HG02623 (cell line): ENCODE data around the gene KRT3.

Experiments
- ATAC-seq: cut with Tn5 transposase; IDR thresholded peaks from one replicate; pipeline ENCODE4 v1.9.1; 2021; ENCODE audit warnings: moderate library complexity; ENCODE audit not compliant: unreplicated experiment

Gene KRT3

DNA sequence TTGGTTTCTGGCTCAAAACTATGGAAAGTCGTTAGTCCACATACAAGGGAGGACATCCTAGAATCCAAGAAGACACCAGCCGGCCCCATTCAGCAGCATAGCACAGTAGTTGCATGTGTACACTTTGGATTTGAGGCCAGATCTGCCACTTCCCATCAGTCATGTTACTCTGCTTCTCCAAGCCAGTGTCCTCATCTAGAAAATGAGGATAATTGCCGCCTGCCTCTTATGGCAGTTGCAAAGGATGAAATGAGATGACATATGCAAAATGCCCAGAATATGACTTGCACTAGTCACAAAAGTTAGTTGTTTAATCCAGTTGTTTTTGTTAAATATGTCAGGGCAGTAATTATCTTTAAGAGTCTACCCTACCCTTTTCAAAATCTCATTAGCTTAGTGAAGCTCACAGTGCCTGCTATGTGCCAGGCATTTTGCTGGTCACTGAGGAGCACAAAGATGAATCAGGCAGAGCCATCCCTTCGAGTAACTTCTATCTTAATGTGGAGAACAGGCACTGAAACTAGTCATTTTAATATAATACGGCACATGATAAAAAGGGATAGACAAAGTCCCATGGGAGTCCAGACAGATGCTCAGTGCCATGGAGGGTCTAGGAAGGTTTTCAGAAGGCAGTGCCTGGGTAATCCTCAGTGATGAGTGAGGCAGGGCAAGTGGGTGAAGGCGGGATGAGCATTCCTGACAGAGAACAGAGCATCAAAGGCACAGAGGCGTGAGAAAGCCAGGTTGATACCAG, 12.2 kb downstream of the KRT3 start:
- no peak for ATAC-seq

DNA sequence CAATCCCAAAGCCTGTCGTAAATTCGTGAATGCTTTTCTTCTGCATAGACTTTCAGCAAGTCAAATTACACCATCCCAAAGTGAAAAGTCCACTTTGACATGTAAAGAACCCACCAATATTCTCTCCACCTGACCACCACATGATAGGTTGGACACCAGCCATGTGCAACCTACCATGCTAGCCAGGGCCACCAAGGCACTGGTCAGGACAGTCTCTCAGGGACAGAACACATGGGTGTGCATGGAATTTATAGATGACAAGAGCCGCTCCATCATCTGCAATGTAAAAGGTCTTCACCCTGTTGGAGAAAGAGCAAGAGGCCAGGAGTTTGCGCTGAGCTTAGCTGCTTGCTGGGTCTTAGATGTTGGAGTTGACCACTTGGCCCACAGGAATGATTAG, 13.4 kb downstream of the KRT3 start:
- ATAC-seq: no peak

DNA sequence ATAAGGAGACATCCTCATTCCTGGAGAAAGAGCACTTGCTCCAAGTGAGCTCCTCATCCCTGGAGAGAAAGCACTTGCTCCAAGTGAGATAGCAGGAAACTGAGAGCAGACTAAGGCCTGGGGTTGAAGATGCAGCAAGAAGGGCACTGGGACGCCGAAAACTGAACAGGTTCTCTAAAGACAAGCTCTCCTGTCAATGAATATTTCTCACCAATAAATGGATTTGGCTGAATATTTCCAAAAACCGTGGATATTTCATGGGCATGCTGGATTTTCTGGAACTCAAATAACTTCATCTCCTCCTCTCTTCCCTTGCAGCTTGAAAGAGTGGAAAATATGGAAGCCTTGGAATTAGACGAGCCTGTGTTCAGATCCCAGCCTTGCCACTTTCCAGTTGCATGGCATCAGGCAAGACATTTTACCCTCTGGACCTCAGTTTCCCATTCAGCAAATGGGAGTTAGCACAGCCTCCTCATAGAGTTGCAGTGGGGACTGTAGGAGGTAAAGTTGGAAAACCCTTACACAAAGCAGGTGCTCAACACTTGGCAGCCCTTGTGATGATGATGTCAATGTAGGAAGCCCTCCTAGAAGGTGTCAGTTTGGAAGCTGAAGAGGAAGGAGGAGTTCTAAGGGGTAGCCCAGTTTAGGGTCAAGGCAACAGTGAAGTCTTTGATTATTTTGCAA, 14.4 kb downstream of the KRT3 start:
- ATAC-seq: no peak

DNA sequence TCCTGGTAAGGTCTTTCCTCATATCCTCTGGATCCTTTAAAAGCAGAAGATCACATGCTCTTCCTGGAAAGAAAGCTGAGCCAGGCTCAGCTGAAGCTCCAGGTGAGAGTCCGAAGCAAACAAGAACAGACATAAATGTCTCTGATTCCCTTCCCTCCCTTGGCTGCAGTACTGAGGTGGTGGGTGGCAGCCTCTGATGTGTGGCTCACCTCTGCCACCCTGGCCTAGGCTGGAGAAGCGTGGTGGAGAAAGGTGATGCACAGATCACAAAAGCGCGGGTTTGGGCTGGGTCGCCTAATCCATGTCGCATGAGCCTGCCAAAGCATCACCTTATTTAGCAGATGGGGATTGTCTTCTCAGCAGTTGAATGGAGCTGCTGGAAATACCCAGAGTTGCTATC, 16.0 kb downstream of the KRT3 start:
- ATAC-seq: no peak

DNA sequence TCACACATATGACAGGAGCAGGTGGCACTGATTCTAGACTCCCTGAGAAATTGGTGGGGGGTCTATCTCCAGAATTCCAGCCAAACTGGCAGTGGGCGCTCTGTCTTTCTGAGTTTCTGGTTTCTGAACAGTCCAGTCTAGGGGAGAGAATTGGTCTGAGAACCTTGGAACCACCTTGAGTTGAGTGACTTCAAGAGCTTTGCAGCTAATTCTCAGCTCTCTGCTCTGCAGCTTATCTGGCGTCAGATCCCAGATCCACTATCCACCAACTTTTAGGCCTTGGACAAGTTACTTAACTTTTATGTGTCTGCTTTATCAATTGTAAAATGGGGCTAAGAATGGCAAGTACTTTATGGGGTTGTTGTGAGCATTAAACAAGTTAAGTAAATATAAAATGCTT, 17.1 kb downstream of the KRT3 start:
- no peak for ATAC-seq

DNA sequence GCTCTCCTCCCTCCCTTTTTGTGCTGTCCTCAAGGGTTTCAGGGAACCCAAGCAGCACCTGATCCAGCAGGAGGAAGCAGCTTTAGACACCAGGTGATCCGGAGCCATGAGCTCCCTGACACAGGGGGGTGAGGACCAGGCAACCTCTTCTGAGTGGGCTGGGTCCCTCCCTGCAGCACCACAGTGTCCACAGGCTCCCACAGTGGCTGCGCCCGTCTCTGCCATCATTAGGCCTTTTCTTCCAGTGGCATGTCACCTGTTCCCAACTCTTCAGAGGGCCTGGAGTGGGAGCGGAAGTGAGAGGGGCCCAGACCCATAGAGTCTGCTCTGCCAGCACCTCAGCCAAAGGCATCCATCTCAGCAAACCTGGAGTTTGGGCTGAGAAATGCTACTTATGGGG, 18.4 kb downstream of the KRT3 start:
- ATAC-seq: no peak

DNA sequence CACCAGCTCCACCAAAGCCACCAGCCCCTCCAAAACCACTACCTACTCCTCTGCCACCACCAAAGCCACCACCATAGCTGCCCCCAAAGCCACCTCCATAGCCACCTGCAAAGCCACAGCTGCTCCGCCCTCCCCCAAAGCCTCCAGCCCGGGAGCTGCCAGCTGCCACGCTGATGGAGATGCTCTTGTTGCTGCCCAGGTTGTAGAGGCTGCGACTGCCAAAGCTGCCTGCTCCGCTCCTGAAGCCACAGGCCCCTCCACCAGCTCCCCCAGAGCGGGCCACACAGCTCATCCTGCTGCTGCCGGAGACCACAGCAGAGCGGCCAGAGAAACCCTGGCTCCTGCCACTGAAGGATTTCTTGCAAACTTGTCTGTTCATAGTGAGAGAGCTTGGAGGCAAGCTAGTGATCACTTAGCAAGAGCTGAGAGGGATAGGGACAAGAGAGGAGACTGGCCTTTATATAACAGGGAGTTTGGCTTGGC, 19.0 kb downstream of the KRT3 start, which contains the start of gene KRT76:
Gene KRT76, minus strand, starts transcription at position 433 of the 483 bp plus-strand sequence. Its CDS starts 54 bp downstream, at position 379.
- no peak for ATAC-seq

DNA sequence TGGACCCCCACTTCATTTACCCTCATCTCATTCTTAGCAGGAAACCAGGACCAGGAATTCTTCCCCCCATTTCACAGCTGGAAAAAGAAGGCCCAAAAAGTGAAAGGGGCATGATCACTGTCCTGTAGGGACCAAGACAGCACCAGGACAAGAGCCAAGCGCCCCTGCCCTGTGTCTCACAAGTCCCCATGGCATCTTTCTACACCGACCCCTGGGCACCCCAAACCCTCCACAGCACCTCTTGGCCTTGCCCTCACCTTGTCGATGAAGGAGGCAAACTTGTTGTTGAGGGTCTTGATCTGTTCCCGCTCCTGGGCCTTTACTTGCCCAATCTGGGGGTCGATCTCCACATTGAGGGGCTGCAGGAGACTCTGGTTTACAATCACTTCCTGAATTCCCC, 19.5 kb downstream of the KRT3 start:
- no peak for ATAC-seq

DNA sequence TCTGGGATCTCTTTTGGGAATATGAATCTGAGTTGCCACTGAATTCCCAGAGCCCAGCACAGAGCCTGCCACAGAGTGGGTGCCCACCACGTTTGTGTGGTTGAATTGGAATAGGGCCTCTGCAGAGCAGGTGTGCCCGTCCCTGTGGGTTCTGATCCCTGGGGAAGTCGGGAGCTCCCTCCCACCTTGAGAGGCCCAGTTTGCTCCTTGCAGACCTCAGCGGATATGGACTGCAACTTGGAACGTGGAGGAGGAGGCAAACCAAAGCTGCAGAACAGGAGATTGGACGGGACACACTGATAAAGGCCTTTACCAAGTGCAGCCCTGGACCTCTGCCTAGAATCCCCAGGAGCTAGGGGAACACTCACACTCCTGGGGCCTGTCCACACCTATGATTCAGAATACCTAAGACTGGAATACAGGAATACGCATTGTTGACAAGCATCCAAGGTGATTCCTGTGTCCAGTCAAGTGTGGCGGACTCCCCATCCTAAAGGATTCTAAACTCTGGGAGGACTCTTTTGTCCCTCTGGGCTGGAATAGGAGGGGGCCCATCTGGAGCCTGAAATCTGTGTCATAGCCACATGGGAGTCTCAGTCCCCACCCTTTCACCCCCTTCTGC, 21.2 kb downstream of the KRT3 start:
- no peak for ATAC-seq

DNA sequence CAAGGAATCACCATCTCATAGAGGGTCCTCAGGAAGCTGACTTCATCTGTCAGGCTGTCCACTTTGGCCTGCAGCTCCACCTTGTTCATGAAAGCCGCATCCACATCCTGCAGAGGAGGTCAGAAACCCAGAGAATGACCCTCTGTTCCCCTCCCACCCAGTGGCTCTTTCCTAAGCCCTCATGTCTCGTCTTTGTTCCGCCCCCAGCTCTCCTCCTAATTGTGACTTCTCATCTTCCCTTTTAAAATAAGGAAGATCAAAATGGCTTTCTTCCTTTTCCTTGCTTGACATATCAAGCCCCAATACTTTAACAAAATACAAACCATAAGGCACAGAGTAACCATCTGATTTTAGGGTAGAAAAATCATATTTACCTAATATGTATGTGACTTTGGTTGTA, 23.1 kb downstream of the KRT3 start:
- no peak for ATAC-seq

DNA sequence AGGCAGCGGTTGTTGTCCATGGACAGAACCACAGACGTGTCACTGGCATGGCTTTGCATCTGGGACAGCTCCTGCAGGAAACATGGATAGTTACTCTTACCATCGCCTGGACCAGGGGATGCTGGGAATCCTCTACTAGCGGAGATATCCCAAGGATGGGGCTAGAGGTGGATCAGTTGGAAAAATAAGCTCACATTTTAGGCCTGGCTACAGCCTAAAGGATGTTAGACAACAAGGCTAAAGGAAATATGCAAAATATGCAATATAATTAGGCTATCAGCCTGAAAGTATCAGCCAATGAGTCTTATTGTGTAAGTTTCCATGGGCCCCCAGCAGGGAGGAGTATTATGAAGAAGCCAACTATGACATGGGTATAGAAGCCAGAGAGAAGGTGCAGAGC, 23.7 kb downstream of the KRT3 start:
- ATAC-seq: no peak

DNA sequence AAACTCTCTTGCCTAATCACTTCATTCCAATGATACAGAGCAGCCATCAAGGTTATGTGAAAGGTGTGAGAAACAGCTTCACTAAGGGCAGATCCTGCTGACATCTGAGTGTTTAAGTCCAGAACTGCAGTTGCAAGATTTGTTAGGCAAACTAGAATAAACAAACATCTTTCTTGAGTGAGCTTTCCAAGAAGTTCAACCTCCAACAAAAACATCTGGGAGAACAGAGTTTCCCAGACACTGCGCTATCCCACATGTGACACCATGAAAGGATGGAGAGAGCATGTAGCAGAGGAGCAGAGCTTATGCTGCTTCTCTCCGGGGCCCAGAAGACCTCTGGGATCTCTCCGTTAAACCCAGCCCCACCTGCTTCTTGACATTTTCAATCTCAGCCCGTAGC, 24.4 kb downstream of the KRT3 start:
- ATAC-seq: no peak

DNA sequence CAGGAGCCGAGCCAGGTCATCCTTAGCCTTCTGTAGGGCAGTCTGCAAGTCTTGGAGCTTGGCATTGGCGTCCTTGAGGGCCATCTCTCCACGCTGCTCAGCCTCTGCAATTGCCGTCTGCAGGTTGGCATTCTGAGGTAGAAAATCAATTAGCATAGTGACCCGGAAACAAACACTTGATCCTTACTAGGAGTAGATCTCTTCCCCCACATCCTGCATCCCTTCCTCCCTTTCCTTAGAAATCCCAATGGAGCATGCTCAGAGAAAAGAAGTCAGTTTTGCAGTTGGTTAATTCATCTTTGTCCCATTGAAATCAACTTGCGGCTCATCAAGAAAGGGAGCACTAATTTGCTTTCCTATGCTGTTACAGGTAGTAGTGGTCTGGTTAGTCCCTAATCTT, 24.8 kb downstream of the KRT3 start:
- no peak for ATAC-seq

DNA sequence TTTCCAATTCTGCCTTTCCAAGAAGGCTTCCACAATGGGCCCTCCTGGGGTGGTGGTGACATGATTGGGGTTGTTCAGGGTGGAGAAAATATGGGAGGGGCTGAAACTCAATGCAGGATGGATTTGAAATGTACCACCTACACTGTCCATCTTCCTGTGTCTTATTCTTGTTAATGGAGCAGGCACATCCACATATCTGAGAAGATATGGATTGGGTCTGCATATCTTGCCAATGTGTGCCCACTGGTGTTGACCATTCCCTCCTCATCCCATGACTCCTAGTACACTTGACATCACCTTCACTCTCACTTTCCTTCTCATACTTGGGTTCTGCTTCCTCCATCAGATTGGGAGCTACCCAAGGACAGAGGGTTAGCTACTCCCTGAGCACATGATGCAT, 26.0 kb downstream of the KRT3 start:
- ATAC-seq: no peak

DNA sequence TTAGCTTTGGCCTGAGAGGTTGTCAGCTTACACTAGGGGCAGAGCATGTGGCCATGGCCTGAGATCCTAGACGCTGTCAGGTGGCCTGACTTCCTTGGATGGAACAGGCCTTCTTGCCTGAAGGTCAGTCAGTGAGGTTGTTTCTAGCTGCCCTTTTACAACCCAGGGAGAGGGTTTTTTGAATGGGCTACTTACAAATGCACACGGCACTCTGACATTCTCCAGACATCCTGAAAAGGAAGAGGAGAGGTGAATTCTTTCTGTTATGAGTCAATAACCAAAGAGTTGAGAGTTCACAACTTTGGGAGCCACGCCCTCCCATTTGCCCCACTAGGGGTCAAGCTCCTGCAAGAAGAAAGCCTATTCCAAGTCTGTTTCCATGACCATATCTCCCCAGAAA, 26.6 kb downstream of the KRT3 start:
- ATAC-seq: no peak

DNA sequence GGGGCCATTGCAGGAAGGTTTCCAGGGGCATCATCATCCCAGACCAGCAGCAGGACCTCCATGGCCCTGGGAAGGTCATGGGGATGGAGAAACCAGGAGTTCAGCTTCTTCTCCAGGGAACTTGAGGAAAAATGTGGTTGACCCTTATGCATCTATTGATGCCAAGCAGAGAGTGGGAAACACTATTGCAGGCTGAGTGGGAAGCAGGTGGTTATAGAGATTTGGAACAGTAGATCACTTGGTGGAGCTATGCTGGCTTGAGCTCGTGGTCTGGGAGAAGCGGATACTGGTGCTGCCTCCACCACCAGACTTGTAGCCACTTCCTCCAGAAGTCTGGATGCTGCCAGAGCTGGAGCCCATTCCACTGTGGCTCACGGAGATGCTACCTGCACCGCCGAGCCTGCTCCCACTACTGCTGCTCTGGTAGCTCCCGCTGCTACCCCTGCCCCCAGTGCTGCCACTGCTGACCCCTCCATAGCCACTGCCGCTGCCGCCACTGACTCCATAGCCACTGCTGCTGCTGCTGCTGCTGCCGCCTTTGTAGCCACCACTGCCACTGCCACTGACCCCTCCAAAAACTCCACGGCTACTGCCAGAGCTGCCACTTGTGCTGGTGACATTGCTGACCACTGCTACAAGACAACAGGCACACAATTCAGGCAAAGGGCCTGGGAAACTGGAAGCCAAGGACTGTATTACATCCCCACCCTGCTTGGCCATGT, 27.3 kb downstream of the KRT3 start:
- no peak for ATAC-seq

DNA sequence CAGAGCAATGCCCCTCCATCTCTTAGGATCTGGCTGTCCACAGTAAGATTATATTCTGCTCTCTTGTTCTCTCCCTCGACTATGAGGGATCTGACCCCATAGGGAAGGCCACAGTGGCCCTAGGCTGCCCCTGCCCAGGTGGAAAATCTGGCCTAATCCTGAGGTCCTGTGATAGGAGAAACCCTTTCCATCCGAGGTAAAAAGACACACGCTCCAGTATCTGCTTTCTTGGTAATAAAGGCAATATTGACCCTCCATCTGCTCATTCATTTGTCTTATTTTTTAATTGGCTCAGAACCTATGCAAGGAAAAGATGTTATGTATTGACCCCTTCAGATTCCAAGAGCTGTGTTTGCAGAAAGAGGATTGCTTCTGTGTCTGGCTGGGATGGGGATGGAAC, 28.5 kb downstream of the KRT3 start:
- no peak for ATAC-seq

DNA sequence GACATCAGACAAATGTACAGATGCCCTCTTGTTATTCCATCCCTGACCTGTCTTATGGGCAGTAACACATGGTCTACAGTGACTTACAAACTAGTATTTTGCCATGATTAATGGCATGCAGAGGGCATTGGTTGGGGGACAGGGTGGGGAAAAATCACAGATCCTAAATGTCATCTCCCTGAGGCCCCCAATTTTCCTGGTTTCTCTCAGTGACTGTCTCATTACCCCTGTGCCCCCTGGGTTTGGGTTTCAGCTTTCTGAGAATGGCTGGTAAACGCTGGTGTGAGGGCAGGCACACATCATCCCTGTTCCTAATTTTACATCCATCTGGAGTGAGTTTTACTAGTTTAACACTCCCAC, 28.9 kb downstream of the KRT3 start:
- ATAC-seq: no peak

DNA sequence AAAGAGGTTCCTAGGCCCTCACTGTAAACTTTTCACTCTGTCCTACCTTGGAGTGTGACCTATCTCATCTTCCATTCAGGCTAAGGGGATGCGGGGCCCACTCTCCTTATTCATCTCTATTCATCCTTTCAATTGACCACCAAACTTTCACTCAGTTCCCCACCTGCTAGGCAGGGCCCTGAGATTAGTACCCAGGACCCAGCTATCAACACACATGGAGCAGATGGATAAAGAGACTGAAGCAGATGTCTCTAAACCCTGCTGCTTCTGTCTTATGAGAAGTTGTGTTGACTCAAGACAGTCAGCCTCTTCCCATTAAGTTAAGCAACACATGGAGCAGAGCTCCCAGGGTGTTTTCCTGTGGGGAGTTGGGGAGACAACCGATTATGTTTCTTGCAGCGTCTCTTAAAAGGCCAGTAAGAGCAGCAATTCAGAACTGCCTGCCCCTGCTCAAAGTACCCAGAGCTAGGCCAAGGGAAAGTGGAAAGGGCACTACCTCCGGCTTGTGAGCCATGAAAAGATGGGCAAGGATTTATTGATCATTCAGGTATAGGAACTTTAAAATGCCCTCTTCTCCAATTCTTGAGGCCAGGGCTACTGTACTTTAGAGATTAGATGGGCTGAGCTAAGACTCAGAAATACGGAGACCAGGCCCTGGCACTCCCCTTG, 29.4 kb downstream of the KRT3 start:
- ATAC-seq: no peak

DNA sequence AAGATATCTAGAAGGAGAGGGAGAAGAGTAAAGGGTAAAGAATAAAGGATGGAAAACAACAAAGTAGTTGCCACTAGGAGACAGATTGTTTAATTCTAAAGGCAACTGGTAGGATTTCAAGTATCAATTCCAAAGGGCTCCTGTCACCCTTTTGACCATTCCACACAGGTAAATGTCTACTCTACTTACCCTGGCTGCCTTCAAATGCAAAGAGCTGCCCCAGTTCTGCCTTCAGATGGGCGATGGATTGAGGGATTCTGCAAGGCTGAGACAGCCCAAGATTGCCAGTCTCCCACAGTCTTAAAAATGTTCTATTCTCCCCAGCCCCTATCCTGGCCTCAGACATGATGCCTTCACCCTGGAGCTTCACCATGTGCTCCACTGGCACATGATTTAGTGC, 30.2 kb downstream of the KRT3 start:
- no peak for ATAC-seq

DNA sequence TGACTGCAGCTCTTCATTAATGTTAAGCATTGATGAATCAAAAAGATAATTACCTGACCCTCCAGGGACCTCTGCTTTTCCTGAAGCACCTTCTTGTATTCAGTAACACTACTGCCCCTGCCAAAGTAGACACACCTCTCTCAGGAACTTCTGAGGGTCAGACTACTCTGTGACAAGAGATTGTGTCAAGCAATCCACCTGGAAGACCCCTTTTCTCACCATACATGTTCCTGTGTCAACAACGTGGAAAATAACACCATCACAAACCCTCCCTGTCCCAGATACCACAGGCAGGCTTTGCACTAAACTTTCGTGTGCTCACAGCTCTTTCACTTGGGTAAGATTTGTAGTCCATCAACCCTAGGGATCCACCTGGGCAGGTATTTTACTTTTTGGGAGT, 31.9 kb downstream of the KRT3 start:
- no peak for ATAC-seq
